ENCODE data around the gene RDH12. TPM values are rescaled to one million over a fixed set of nuclear protein-coding genes. Genes with fewer than 3 reads are reported as not detected.

Gene RDH12
- not detected in 2 replicates for total RNA-seq

GRCh38 chr14:67701492-67701891, at the start of gene RDH12:
Gene RDH12, plus strand, starts transcription at chr14:67701886. Its CDS starts 20,757 bp downstream, at chr14:67722643.

DNA sequence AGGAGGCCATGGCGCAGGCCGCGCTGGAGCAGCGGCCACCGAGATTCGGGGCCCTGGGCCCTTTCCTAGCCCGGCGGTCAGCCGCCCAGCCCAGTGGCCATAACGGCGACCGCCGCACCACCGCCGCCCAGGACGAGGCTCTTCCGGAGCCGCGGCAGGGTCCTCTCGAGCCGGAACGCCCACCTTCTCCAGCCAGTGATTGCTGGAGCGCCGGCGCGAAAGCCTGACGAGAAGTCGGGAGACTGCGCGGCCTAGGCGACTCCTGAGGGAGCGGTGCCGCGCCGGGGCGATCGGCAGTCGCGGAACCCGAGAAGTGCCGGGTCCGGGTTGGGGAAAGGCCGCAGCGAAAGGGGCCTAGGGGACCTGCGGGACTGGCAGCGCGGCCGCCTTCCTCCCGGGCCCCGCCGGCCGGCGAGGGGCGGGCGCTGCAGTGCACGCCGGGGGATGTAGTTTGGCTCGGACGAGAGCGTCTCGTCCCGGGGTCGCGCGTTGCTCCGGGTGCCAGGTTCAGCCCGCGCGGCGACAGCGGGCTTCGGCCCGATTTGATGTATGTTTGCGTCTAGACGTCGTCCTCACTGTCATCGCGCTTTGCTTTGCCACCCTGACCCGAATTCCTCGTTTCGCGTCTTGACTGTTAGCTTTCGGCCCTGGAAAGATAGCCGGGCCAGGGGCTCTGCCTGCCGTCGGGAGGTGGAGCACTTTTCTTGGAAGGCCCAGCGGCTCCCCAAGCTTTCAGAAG, 27.0 kb upstream of the RDH12 start, which contains the start of gene VTI1B:
VTI1B (minus strand) TSS at position 153 of the 739 bp plus-strand sequence; CDS start at position 10, 143 bp downstream.

DNA sequence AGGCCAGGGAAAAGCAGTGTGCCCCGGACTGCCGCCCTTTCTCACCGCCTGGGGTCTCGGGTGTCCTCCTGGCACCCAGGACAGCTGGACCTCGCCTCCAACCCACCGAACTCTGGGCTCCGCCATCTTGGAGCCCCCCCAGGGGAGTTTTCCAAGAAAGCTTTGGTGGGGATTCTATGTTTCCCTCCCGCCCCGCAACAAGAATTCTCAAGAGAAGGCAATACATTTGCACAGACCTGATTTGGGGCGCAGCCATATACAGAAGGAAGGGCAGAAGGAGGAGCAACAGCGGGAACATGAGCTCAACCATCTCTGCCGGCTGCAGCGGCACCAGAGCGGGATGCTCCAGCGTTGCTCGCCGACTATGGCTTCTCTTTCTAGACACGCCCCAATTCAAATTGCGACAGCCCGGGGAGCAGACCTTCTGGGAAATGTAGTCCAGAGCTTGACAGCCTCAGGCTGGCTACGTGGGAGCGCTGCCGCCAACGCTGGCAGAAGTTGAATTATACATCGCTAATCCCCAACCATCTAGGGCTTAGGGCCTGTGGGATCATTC, 6.2 kb upstream of the RDH12 start, which contains the start of gene RDH11:
RDH11 (minus strand) TSS at position 371 of the 556 bp plus-strand sequence; CDS start at position 310, 61 bp downstream.

Small RNA genes within 50 kb of the gene (small RNA-seq; reads per million reads assigned to genes)
- not detected for gene AL049779.3
- gene RN7SL369P, result not detected
- not detected for gene RNA5SP386

Other genes starting within 250 kb of the RDH12 start
- 0.20 and 0.37 TPM in 2 replicates for gene TMEM229B, start 213.2 kb upstream of the RDH12 start, total RNA-seq
- gene PLEKHH1, start 168.6 kb upstream of the RDH12 start, total RNA-seq, result 0.37 and 0.98 TPM in 2 replicates
- 14.7 and 18.4 TPM in 2 replicates for gene PIGH, start 101.6 kb upstream of the RDH12 start, total RNA-seq
- gene ARG2, start 82.0 kb upstream of the RDH12 start, total RNA-seq, result 1.8 and 2.2 TPM in 2 replicates
- 33.6 and 45.2 TPM in 2 replicates for gene VTI1B, start 27.3 kb upstream of the RDH12 start, total RNA-seq
- gene RDH11, start 6.1 kb upstream of the RDH12 start, total RNA-seq, result 109 and 142 TPM in 2 replicates
- 20.6 and 27.0 TPM in 2 replicates for gene ZFYVE26, start 114.7 kb downstream of the RDH12 start, total RNA-seq
- 18.7 and 30.9 TPM in 2 replicates for gene RAD51B, start 117.9 kb downstream of the RDH12 start, total RNA-seq